ENCODE measurements around the gene CFAP99.

The CFAP99 gene

DNA sequence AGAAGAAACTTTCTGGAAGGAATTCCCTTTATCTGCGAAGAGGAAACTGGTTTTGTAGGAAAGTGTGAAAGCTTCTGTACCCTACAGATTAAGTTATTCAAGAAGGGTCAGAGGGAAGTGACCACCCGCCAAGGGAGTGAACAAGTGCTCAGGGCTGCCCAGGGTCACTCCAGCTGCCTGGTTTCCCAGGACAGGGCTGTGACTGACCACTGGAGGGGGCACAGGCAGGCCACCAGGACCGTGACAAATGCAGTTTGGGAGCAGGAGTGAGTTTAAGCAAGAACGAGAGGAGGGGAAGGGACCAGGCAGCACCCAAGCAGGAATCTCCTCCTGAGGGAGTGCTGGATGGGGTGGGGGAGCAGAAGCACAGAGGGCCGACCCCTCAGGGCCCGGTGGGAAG lies 34.5 kb upstream of the CFAP99 start (continued):
- TF ChIP-seq, protein P1, sequence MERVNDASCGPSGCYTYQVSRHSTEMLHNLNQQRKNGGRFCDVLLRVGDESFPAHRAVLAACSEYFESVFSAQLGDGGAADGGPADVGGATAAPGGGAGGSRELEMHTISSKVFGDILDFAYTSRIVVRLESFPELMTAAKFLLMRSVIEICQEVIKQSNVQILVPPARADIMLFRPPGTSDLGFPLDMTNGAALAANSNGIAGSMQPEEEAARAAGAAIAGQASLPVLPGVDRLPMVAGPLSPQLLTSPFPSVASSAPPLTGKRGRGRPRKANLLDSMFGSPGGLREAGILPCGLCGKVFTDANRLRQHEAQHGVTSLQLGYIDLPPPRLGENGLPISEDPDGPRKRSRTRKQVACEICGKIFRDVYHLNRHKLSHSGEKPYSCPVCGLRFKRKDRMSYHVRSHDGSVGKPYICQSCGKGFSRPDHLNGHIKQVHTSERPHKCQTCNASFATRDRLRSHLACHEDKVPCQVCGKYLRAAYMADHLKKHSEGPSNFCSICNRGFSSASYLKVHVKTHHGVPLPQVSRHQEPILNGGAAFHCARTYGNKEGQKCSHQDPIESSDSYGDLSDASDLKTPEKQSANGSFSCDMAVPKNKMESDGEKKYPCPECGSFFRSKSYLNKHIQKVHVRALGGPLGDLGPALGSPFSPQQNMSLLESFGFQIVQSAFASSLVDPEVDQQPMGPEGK (CRISPR knock-in tag; IDR thresholded peaks at IDR 0.05; ENCODE audit: borderline replicate concordance): no peak

DNA sequence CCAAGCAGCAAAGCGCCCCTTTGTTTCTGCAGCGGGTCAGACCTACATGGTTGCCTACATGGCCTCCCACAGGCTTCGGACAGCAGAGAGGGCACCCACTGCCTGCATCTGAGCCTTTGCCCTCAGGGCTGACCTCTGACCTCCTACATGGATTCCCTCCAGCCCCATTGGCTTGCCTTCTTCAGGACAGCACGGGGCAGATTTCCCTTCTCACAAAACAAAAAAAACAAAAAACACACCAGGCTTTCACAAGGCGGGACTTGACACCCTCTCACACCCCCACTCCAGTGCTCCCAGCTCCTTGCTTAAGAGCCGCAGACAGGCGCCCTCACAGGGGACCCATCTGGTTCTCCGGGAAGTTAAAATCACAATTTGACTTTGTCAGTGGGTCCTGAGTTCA lies 33.2 kb upstream of the CFAP99 start:
- TF ChIP-seq ZFP3 (CRISPR knock-in tag; IDR thresholded peaks at IDR 0.05) (no peak), ZC3H10 (CRISPR knock-in tag; IDR thresholded peaks at IDR 0.05) (no peak), ZFP30 (CRISPR knock-in tag; IDR thresholded peaks at IDR 0.05) (no peak), SNAI2 (CRISPR knock-in tag; IDR thresholded peaks at IDR 0.05) (no peak), OSR1 (CRISPR knock-in tag; IDR thresholded peaks at IDR 0.05) (no peak), ISL1 (CRISPR knock-in tag; IDR thresholded peaks at IDR 0.05) (no peak), ARNTL (CRISPR knock-in tag; IDR thresholded peaks at IDR 0.05; ENCODE audit: borderline replicate concordance, low read depth) (no peak), BACH2 (CRISPR knock-in tag; IDR thresholded peaks at IDR 0.05; ENCODE audit: borderline replicate concordance) (no peak), CSDC2 (CRISPR knock-in tag; IDR thresholded peaks at IDR 0.05) (no peak), RARB (CRISPR knock-in tag; IDR thresholded peaks at IDR 0.05) (no peak), ESRRG (CRISPR knock-in tag; IDR thresholded peaks at IDR 0.05) (no peak), TOX (CRISPR knock-in tag; IDR thresholded peaks at IDR 0.05; ENCODE audit: borderline replicate concordance) (no peak), ZNF70 (CRISPR knock-in tag; IDR thresholded peaks at IDR 0.05) (no peak)
- TF ChIP-seq, protein P2, sequence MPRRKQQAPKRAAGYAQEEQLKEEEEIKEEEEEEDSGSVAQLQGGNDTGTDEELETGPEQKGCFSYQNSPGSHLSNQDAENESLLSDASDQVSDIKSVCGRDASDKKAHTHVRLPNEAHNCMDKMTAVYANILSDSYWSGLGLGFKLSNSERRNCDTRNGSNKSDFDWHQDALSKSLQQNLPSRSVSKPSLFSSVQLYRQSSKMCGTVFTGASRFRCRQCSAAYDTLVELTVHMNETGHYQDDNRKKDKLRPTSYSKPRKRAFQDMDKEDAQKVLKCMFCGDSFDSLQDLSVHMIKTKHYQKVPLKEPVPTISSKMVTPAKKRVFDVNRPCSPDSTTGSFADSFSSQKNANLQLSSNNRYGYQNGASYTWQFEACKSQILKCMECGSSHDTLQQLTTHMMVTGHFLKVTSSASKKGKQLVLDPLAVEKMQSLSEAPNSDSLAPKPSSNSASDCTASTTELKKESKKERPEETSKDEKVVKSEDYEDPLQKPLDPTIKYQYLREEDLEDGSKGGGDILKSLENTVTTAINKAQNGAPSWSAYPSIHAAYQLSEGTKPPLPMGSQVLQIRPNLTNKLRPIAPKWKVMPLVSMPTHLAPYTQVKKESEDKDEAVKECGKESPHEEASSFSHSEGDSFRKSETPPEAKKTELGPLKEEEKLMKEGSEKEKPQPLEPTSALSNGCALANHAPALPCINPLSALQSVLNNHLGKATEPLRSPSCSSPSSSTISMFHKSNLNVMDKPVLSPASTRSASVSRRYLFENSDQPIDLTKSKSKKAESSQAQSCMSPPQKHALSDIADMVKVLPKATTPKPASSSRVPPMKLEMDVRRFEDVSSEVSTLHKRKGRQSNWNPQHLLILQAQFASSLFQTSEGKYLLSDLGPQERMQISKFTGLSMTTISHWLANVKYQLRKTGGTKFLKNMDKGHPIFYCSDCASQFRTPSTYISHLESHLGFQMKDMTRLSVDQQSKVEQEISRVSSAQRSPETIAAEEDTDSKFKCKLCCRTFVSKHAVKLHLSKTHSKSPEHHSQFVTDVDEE (CRISPR knock-in tag; IDR thresholded peaks at IDR 0.05): no peak
- TF ChIP-seq, protein P3, sequence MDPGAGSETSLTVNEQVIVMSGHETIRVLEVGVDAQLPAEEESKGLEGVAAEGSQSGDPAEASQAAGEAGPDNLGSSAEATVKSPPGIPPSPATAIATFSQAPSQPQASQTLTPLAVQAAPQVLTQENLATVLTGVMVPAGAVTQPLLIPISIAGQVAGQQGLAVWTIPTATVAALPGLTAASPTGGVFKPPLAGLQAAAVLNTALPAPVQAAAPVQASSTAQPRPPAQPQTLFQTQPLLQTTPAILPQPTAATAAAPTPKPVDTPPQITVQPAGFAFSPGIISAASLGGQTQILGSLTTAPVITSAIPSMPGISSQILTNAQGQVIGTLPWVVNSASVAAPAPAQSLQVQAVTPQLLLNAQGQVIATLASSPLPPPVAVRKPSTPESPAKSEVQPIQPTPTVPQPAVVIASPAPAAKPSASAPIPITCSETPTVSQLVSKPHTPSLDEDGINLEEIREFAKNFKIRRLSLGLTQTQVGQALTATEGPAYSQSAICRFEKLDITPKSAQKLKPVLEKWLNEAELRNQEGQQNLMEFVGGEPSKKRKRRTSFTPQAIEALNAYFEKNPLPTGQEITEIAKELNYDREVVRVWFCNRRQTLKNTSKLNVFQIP (CRISPR knock-in tag; IDR thresholded peaks at IDR 0.05; ENCODE audit: borderline replicate concordance, low read depth): no peak
- TF ChIP-seq, protein P1 (CRISPR knock-in tag; IDR thresholded peaks at IDR 0.05; ENCODE audit: borderline replicate concordance): no peak
- TF ChIP-seq, protein P4, sequence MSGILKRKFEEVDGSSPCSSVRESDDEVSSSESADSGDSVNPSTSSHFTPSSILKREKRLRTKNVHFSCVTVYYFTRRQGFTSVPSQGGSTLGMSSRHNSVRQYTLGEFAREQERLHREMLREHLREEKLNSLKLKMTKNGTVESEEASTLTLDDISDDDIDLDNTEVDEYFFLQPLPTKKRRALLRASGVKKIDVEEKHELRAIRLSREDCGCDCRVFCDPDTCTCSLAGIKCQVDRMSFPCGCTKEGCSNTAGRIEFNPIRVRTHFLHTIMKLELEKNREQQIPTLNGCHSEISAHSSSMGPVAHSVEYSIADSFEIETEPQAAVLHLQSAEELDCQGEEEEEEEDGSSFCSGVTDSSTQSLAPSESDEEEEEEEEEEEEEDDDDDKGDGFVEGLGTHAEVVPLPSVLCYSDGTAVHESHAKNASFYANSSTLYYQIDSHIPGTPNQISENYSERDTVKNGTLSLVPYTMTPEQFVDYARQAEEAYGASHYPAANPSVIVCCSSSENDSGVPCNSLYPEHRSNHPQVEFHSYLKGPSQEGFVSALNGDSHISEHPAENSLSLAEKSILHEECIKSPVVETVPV (CRISPR knock-in tag; IDR thresholded peaks at IDR 0.05): no peak
- TF ChIP-seq, protein P5, sequence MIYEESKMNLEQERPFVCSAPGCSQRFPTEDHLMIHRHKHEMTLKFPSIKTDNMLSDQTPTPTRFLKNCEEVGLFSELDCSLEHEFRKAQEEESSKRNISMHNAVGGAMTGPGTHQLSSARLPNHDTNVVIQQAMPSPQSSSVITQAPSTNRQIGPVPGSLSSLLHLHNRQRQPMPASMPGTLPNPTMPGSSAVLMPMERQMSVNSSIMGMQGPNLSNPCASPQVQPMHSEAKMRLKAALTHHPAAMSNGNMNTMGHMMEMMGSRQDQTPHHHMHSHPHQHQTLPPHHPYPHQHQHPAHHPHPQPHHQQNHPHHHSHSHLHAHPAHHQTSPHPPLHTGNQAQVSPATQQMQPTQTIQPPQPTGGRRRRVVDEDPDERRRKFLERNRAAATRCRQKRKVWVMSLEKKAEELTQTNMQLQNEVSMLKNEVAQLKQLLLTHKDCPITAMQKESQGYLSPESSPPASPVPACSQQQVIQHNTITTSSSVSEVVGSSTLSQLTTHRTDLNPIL (CRISPR knock-in tag; IDR thresholded peaks at IDR 0.05; ENCODE audit: low read depth): no peak
- ATAC-seq: no peak

DNA sequence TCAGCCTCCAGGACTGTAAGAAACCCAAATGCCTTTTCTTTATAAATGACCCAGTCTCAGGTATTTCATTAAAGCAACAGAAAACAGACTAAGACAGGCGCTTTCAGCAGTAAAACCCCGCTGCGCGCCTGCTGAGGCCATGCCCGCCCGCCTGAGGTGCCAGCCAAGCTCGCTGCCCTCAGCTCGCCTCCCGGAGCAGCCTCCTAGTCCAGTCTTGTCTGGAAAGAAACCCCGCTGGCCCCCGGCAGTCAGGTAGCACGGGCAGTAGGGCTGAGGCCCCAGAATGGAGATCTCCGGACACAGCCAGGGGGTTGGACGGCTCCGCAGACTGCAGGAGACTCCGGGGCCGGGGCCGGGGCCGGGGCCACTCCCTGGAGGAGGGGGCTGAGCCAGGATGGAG lies 32.0 kb upstream of the CFAP99 start:
- ATAC-seq: no peak
- no peak for TF ChIP-seq TOX (CRISPR knock-in tag; IDR thresholded peaks at IDR 0.05; ENCODE audit: borderline replicate concordance)
- TF ChIP-seq RARB (CRISPR knock-in tag; IDR thresholded peaks at IDR 0.05): no peak
- no peak for TF ChIP-seq PPARA (CRISPR knock-in tag; IDR thresholded peaks at IDR 0.05; ENCODE audit: borderline replicate concordance)
- TF ChIP-seq ESRRG (CRISPR knock-in tag; IDR thresholded peaks at IDR 0.05): no peak
- no peak for TF ChIP-seq ZFP3 (CRISPR knock-in tag; IDR thresholded peaks at IDR 0.05)
- no peak for TF ChIP-seq CSDC2 (CRISPR knock-in tag; IDR thresholded peaks at IDR 0.05)
- no peak for TF ChIP-seq ZC3H10 (CRISPR knock-in tag; IDR thresholded peaks at IDR 0.05)
- no peak for TF ChIP-seq ISL1 (CRISPR knock-in tag; IDR thresholded peaks at IDR 0.05)
- TF ChIP-seq, protein P3 (CRISPR knock-in tag; IDR thresholded peaks at IDR 0.05; ENCODE audit: borderline replicate concordance, low read depth): no peak
- TF ChIP-seq BACH2 (CRISPR knock-in tag; IDR thresholded peaks at IDR 0.05; ENCODE audit: borderline replicate concordance): no peak
- TF ChIP-seq, protein P1 (CRISPR knock-in tag; IDR thresholded peaks at IDR 0.05; ENCODE audit: borderline replicate concordance): no peak
- TF ChIP-seq ARNTL (CRISPR knock-in tag; IDR thresholded peaks at IDR 0.05; ENCODE audit: borderline replicate concordance, low read depth): no peak
- no peak for TF ChIP-seq ZFP30 (CRISPR knock-in tag; IDR thresholded peaks at IDR 0.05)
- TF ChIP-seq SNAI2 (CRISPR knock-in tag; IDR thresholded peaks at IDR 0.05): no peak
- no peak for TF ChIP-seq ZNF565 (CRISPR knock-in tag; conservative IDR thresholded peaks at IDR 0.05; ENCODE audit: low read depth)

All from SK-N-SH treated with all-trans-retinoic acid at 6 μM for 48 hours (cell line).